Ishikawa (cell line): ENCODE measurements around the gene ICA1.

ENCODE experiments used
- CEBPB ChIP-seq: IDR thresholded peaks from 2 replicates; pipeline ENCODE4 v1.6.1; 2012
- CREB1 ChIP-seq: IDR thresholded peaks from 2 replicates; pipeline ENCODE4 v1.6.1; 2012; ENCODE audit warnings: low read depth
- EGR1 ChIP-seq: IDR thresholded peaks from 2 replicates; pipeline ENCODE4 v1.6.1; 2012
- EP300 ChIP-seq: IDR thresholded peaks from 2 replicates; pipeline ENCODE4 v1.6.1; 2012; ENCODE audit warnings: borderline replicate concordance
- FOXM1 ChIP-seq: IDR thresholded peaks from 2 replicates; pipeline ENCODE4 v1.6.1; 2012; ENCODE audit warnings: low read depth, borderline replicate concordance
- NFIC ChIP-seq: IDR thresholded peaks from 2 replicates; pipeline ENCODE4 v1.6.1; 2012
- RAD21 ChIP-seq: IDR thresholded peaks from 2 replicates; pipeline ENCODE4 v1.6.1; 2012; ENCODE audit warnings: low read depth
- TAF1 ChIP-seq: IDR thresholded peaks from 2 replicates; pipeline ENCODE4 v1.6.1; 2012; ENCODE audit warnings: low read depth, mild to moderate bottlenecking
- TCF12 ChIP-seq: IDR thresholded peaks from 2 replicates; pipeline ENCODE4 v1.6.1; 2012; ENCODE audit warnings: low read depth
- TEAD4 ChIP-seq: IDR thresholded peaks from 2 replicates; pipeline ENCODE4 v1.6.1; 2012
- YY1 ChIP-seq: IDR thresholded peaks from 2 replicates; pipeline ENCODE4 v1.6.1; 2012; ENCODE audit warnings: low read depth
- ZBTB7A ChIP-seq: IDR thresholded peaks from 2 replicates; pipeline ENCODE4 v1.6.1; 2012; ENCODE audit warnings: low read depth
- TF ChIP-seq, protein P1 (sequence below): IDR thresholded peaks from 2 replicates; pipeline ENCODE4 v1.6.1; 2012
- TF ChIP-seq, protein P2 (sequence below): IDR thresholded peaks from 2 replicates; pipeline ENCODE4 v1.6.1; 2012
- TF ChIP-seq, protein P3 (sequence below): IDR thresholded peaks from 2 replicates; pipeline ENCODE4 v1.6.1; 2012; ENCODE audit warnings: low read depth, mild to moderate bottlenecking

The ICA1 gene

DNA sequence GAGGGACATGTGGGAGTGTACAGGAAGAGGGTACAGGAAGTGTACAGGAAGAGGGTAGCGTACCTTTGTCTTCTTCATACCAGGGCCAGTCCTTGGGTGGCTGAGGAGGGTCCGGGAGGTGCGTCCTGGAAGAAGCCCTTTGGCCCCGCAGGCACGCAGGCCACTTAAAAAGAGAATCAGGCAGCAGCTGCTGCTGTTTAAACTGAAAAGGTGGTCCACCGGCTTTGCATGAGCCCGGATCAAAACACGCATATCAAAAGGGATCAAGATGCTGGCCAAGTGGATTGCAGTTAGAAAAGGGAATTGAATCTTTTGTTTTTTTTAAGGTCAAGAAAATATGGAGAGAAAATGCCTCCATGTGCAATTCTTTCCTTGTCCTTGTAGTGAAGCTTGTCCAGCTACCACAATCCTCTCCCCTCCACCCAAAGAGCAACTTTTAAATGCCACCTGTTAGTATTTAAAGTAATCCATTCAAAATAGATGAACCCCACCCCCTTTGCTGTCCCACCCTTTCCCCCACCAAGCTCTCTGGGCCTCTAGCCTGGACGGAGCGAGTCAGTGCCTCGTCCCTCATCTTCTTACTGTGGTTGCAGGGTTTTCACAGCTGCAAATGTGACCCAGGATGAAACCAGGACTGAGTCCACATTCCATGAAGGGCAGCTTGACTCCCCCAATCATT is 150.5 kb downstream of the ICA1 start:
- TF ChIP-seq, protein P1, sequence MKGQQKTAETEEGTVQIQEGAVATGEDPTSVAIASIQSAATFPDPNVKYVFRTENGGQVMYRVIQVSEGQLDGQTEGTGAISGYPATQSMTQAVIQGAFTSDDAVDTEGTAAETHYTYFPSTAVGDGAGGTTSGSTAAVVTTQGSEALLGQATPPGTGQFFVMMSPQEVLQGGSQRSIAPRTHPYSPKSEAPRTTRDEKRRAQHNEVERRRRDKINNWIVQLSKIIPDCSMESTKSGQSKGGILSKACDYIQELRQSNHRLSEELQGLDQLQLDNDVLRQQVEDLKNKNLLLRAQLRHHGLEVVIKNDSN: no peak
- TF ChIP-seq CREB1: no peak
- no peak for TF ChIP-seq CEBPB
- TF ChIP-seq YY1: no peak
- TF ChIP-seq TCF12: no peak
- no peak for TF ChIP-seq ZBTB7A
- no peak for TF ChIP-seq TAF1
- no peak for TF ChIP-seq FOXM1
- no peak for TF ChIP-seq TEAD4
- TF ChIP-seq, protein P2, sequence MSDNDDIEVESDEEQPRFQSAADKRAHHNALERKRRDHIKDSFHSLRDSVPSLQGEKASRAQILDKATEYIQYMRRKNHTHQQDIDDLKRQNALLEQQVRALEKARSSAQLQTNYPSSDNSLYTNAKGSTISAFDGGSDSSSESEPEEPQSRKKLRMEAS: no peak
- TF ChIP-seq EP300: no peak
- no peak for TF ChIP-seq EGR1
- TF ChIP-seq RAD21: no peak
- TF ChIP-seq NFIC: no peak
- TF ChIP-seq, protein P3, sequence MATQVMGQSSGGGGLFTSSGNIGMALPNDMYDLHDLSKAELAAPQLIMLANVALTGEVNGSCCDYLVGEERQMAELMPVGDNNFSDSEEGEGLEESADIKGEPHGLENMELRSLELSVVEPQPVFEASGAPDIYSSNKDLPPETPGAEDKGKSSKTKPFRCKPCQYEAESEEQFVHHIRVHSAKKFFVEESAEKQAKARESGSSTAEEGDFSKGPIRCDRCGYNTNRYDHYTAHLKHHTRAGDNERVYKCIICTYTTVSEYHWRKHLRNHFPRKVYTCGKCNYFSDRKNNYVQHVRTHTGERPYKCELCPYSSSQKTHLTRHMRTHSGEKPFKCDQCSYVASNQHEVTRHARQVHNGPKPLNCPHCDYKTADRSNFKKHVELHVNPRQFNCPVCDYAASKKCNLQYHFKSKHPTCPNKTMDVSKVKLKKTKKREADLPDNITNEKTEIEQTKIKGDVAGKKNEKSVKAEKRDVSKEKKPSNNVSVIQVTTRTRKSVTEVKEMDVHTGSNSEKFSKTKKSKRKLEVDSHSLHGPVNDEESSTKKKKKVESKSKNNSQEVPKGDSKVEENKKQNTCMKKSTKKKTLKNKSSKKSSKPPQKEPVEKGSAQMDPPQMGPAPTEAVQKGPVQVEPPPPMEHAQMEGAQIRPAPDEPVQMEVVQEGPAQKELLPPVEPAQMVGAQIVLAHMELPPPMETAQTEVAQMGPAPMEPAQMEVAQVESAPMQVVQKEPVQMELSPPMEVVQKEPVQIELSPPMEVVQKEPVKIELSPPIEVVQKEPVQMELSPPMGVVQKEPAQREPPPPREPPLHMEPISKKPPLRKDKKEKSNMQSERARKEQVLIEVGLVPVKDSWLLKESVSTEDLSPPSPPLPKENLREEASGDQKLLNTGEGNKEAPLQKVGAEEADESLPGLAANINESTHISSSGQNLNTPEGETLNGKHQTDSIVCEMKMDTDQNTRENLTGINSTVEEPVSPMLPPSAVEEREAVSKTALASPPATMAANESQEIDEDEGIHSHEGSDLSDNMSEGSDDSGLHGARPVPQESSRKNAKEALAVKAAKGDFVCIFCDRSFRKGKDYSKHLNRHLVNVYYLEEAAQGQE: no peak

DNA sequence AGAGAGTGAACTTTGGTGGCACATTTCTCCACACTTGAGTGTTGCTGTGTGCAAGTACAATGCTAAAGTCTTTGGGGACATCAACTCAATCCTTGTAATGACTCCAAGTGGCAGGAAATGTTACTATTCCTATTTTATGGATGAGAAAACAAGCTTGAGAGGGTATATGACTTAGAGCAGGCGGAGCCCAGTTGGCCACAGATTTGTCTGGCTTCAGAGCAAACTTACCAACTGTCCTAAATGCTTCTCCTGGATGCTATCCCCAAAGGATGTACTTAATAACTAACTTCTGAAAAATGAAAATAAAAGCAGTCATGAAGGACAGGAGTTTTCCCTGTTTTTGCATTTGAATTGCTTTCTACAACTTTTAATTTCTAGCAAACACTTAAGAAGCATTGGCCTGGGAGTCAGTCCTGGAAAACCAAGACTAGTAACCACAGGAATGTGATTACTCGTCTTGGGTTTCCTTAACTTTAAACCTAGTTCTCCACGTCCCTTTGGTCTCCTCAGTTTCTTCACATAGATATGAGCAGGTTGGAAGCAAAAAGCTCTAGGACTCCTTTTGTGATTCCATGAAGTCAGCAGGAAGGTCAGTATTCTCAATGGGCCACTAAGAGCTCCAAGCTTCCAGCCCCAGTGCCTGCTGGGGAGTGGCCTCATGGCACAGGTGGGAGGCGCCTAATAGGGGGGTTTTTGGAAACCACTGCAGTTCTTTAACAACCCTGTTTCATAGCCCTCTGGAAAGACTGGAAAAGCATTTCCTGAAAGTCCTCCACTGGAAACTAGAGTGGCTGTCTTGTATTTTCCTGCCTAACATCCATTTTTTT is 152.6 kb downstream of the ICA1 start:
- TF ChIP-seq, protein P3: no peak
- TF ChIP-seq FOXM1 (no peak), TAF1 (no peak), CREB1 (no peak), TCF12 (no peak)

DNA sequence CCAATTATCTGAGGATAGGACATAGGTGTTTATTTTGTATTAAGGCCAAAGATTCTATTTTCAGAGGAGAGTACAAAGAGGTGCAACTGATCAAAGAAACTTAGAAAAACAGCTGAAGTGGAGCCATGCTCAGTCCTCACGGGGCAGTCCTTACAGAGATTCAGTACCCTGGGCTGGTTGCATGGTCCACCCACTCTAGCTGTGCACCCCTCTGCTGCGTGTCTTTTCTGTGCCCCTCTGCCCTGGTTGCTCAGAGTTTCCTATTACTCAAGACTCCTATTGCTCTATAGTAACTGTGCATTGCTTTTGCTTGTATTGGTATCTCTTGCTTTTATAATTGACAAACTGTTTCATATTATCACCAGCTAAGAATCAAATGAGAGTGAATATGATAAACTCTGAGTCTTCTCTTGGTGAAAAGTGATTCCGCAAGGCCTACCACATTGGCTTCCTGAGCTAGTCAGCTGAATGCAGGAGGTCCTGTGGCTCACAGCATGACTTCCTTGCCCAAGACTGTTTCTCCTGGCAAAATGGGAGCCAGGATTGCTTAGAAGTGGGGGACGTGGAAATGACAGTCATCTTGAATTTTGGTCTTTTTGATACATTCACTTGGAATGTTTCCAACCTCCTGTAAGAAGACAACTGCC is 156.4 kb downstream of the ICA1 start:
- TF ChIP-seq ZBTB7A: no peak
- no peak for TF ChIP-seq EGR1
- TF ChIP-seq, protein P3: no peak
- no peak for TF ChIP-seq RAD21
- TF ChIP-seq CEBPB: no peak
- TF ChIP-seq TEAD4: no peak
- TF ChIP-seq, protein P2: no peak
- no peak for TF ChIP-seq EP300
- TF ChIP-seq NFIC: no peak
- no peak for TF ChIP-seq TAF1
- TF ChIP-seq FOXM1: no peak
- no peak for TF ChIP-seq TCF12

DNA sequence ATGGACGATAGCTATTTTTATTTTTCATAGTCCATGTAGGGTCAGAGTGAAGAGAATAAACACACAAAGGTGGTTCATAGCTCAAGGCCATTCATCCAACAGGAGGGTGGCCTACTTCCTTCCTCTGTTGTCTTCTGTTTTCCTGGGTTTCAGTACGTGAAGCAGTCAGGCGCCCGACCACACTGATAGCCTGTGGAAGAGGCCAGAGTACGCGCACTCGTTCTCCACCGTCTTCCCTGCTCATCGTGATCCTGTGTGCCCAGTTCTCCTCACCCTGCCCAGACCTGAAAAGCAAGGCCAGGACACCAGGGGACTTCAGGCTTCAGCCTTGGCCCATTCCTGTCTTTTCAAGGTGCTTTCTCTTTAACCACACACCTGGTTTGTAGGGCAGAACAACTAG is 158.7 kb downstream of the ICA1 start:
- TF ChIP-seq CEBPB (no peak), ZBTB7A (no peak), TCF12 (no peak), FOXM1 (no peak), RAD21 (no peak), TEAD4 (no peak), EP300 (no peak), NFIC (no peak), EGR1 (no peak), TAF1 (no peak), CREB1 (no peak), YY1 (no peak)
- TF ChIP-seq, protein P3: no peak
- TF ChIP-seq, protein P2: no peak
- TF ChIP-seq, protein P1: no peak
